Left ventricle myocardium inferior (tissue), 1 donor: ENCODE data around the gene RNF169. TPM values are rescaled to one million over a fixed set of nuclear protein-coding genes. Genes with fewer than 3 reads are reported as not detected.
A peak's percentile ranks its signal among the peaks of the same experiment; 100 is the strongest.

Experiments used
- DNase-seq: peaks from one replicate; pipeline ENCODE4 v3.0.0-alpha.2; 2020
- H3K27ac ChIP-seq: fragments of 200-600 bp; replicated peaks from 2 replicates; pipeline ENCODE4 v1.8.0; 2021
- H3K27me3 ChIP-seq: fragments of 200-600 bp; 2 replicates; pipeline ENCODE4 v1.8.0; 2021; ENCODE audit warnings: low read depth
- H3K36me3 ChIP-seq: fragments of 200-600 bp; 2 replicates; pipeline ENCODE4 v1.8.0; 2021
- H3K4me1 ChIP-seq: fragments of 200-600 bp; 2 replicates; pipeline ENCODE4 v1.8.0; 2021
- H3K4me3 ChIP-seq: fragments of 200-600 bp; 2 replicates; pipeline ENCODE4 v1.8.0; 2021; ENCODE audit warnings: mild to moderate bottlenecking, moderate library complexity
- H3K9me3 ChIP-seq: fragments of 200-600 bp; replicated peaks from 2 replicates; pipeline ENCODE4 v1.8.0; 2021
- CTCF ChIP-seq: fragments of 200-600 bp; IDR thresholded peaks from 2 replicates; pipeline ENCODE4 v1.8.0; 2021; ENCODE audit warnings: antibody characterized with exemption, mild to moderate bottlenecking, borderline replicate concordance
- intact Hi-C: fragments of 100-400 bp; cut with micrococcal nuclease; formaldehyde crosslinking; loops from one replicate; pipeline ENCODE4 v1.11.0; 2022
- total RNA-seq: library from RNA; stranded (reverse); fragmentation: NEBNext Ultra II Directional; extraction: Animal tissue kit (Norgen Biotek cat#: 25700); gene quantifications from one replicate; pipeline ENCODE4 v1.2.1, GENCODE V29; 2021
- donor health status: DM: no; HTN: yes; CAD: no; lungs with severe emphysema.

Gene RNF169
- total RNA-seq, 1 donor from 2014 or later, result 9.6 TPM

GRCh38 chr11:74721479-74721835 lies 27.2 kb upstream of the RNF169 start:
- Histone ChIP-seq H3K36me3 (no peaks in the 10 kb centered on the region), H3K4me1 (peaks cover 42% of the 10 kb centered on the region), H3K4me3 (no peak overlapping the region), H3K27ac (peak overlapping the region; percentile 81), H3K9me3 (no peaks in the 10 kb centered on the region), H3K27me3 (no peaks in the 10 kb centered on the region)
- intact Hi-C loops, result loop anchor here (10.0 kb wide), 1 partner anchor 87 kb away; no protein-coding TSS in a partner anchor
- DNase-seq, result no peak
- no peak for TF ChIP-seq CTCF

- intact Hi-C loops, result loop anchor here (10.0 kb wide), 1 partner anchor 89 kb away; no protein-coding TSS in a partner anchor
- H3K36me3 ChIP-seq, result no peaks in the 10 kb centered on the region
- no peaks in the 10 kb centered on the region for H3K27me3 ChIP-seq
- no peak for DNase-seq
- no peak overlapping the region for H3K27ac ChIP-seq
- H3K4me1 ChIP-seq, result peaks cover 40% of the 10 kb centered on the region
- H3K4me3 ChIP-seq, result no peak overlapping the region
- no peaks in the 10 kb centered on the region for H3K9me3 ChIP-seq
- TF ChIP-seq CTCF, result no peak
Observed at GRCh38 chr11:74723511-74723910, 25.1 kb upstream of the RNF169 start.

- Histone ChIP-seq H3K36me3 (no peaks in the 10 kb centered on the region), H3K9me3 (no peaks in the 10 kb centered on the region), H3K27me3 (peaks cover 17% of the 10 kb centered on the region), H3K4me3 (no peak overlapping the region), H3K27ac (peak overlapping the region; percentile 65), H3K4me1 (peaks cover 27% of the 10 kb centered on the region)
- intact Hi-C loops, result loop anchor here (10.0 kb wide), 1 partner anchor 91 kb away; no protein-coding TSS in a partner anchor
- DNase-seq, result no peak
- no peak for TF ChIP-seq CTCF
Observed at GRCh38 chr11:74725701-74726100, 22.9 kb upstream of the RNF169 start.

- Histone ChIP-seq H3K27ac (peak overlapping the region; percentile 65), H3K36me3 (no peaks in the 10 kb centered on the region), H3K4me1 (peaks cover 22% of the 10 kb centered on the region), H3K9me3 (no peaks in the 10 kb centered on the region), H3K27me3 (peaks cover 25% of the 10 kb centered on the region), H3K4me3 (no peak overlapping the region)
- TF ChIP-seq CTCF, result peak; percentile 97
- intact Hi-C loops, result loop anchor here (10.0 kb wide), 1 partner anchor 92 kb away; no protein-coding TSS in a partner anchor
- DNase-seq, result peak; percentile 72
Observed at GRCh38 chr11:74726547-74727182, 22.0 kb upstream of the RNF169 start.

- DNase-seq, result no peak
- peaks cover 52% of the 10 kb centered on the region for H3K27me3 ChIP-seq
- intact Hi-C loops, result loop anchor here (10.0 kb wide), 1 partner anchor 95 kb away; no protein-coding TSS in a partner anchor
- H3K27ac ChIP-seq, result no peak overlapping the region
- no peaks in the 10 kb centered on the region for H3K9me3 ChIP-seq
- peak overlapping the region; percentile 63 for H3K4me3 ChIP-seq
- TF ChIP-seq CTCF, result no peak
- peaks cover 24% of the 10 kb centered on the region for H3K4me1 ChIP-seq
- H3K36me3 ChIP-seq, result no peaks in the 10 kb centered on the region
Observed at GRCh38 chr11:74729397-74729796, 19.3 kb upstream of the RNF169 start.
